HFFc6 (cell line): ENCODE measurements around the gene NSD1. TPM values are rescaled to one million over a fixed set of nuclear protein-coding genes. Genes with fewer than 3 reads are reported as not detected.
"Not testable (repeated sequence)": the region's sequence is repeated elsewhere in the genome, so short reads cannot be mapped to it uniquely, and the experiment has no call there.

ENCODE experiments used
- DNase-seq: peaks from one replicate; pipeline ENCODE4 v3.0.0-alpha.2; 2018
- H3K27ac Mint-ChIP-seq: 2 replicates; pipeline ENCODE4 v1.8.0; 2020; ENCODE audit warnings: mild to moderate bottlenecking, mixed read lengths
- H3K27me3 Mint-ChIP-seq: 2 replicates; pipeline ENCODE4 v1.8.0; 2021; ENCODE audit warnings: mild to moderate bottlenecking, moderate library complexity, mixed read lengths; ENCODE audit not compliant: insufficient read depth
- H3K36me3 Mint-ChIP-seq: 2 replicates; pipeline ENCODE4 v1.8.0; 2021; ENCODE audit warnings: low read depth, mixed read lengths
- H3K4me1 Mint-ChIP-seq: 2 replicates; pipeline ENCODE4 v1.8.0; 2020; ENCODE audit warnings: low read depth, mixed read lengths
- H3K4me3 Mint-ChIP-seq: 2 replicates; pipeline ENCODE4 v1.8.0; 2020; ENCODE audit warnings: mild to moderate bottlenecking, moderate library complexity, mixed read lengths
- H3K9me3 Mint-ChIP-seq: 2 replicates; pipeline ENCODE4 v1.8.0; 2020; ENCODE audit warnings: mild to moderate bottlenecking, mixed read lengths
- total RNA-seq, 6 experiments: library from RNA; stranded (reverse); fragmentation: NEBNext Ultra II Directional; extraction: Animal tissue kit (Norgen Biotek cat#: 25700); gene quantifications; 2 replicates in 1 of 6; 3 replicates in 5 of 6; pipeline ENCODE4 v1.2.3, GENCODE V29; 2021
- TF ChIP-seq, protein P1 (sequence below): fragments of 200-600 bp; sonication (generic); IDR thresholded peaks from 2 replicates; pipeline ENCODE4 v1.5.0; 2021; ENCODE audit warnings: antibody characterized with exemption, mild to moderate bottlenecking

Gene NSD1
- total RNA-seq, 6 experiments from 2014 or later: 42.6 to 56.4 (median 48.4) TPM

DNA sequence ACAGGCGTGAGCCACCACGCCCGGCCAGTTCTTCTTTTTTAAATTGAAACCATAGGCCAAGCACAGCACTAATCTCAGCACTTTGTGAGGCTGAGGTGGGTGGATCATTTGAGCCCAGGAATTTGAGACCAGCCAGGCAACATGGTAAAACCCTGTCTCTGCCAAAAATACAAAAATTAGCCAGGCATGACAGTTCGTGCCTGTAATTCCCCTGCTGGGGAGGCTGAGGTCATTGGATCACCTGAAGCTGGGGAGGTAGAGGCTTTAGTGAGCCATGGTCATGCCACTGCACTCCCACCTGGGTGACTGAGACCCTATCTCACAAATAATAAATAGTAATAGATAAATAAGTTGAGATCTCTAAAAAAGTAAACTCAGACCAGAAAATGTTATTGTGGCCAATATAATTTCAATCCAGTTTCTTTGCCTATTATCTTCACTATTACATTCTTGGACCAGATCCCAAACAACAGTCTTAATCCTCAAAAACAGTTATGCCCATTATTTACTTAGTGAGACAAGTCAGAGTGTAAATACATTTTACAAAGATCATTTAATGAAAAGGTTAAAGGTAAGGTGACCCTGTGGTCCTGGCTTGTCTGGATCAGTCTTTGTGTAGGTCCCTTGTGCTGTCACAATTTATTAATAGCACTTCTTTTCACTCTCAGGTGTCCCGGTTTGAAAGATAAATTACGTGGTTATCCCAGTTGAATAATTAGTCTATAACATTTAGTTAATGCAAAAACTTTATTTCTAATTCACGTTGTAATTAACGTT, 116.4 kb downstream of the NSD1 start:
- H3K36me3 Mint-ChIP-seq: peaks cover 36% of the 10 kb centered on the region
- TF ChIP-seq, protein P1, sequence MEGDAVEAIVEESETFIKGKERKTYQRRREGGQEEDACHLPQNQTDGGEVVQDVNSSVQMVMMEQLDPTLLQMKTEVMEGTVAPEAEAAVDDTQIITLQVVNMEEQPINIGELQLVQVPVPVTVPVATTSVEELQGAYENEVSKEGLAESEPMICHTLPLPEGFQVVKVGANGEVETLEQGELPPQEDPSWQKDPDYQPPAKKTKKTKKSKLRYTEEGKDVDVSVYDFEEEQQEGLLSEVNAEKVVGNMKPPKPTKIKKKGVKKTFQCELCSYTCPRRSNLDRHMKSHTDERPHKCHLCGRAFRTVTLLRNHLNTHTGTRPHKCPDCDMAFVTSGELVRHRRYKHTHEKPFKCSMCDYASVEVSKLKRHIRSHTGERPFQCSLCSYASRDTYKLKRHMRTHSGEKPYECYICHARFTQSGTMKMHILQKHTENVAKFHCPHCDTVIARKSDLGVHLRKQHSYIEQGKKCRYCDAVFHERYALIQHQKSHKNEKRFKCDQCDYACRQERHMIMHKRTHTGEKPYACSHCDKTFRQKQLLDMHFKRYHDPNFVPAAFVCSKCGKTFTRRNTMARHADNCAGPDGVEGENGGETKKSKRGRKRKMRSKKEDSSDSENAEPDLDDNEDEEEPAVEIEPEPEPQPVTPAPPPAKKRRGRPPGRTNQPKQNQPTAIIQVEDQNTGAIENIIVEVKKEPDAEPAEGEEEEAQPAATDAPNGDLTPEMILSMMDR: no peak
- H3K27ac Mint-ChIP-seq: no peak overlapping the region
- peaks cover 10% of the 10 kb centered on the region for H3K4me1 Mint-ChIP-seq
- no peak overlapping the region for H3K4me3 Mint-ChIP-seq
- no peak for DNase-seq
- peaks cover 3% of the 10 kb centered on the region; the same call in 1 of the 2 replicates for H3K27me3 Mint-ChIP-seq
- H3K9me3 Mint-ChIP-seq: no peaks in the 10 kb centered on the region

DNA sequence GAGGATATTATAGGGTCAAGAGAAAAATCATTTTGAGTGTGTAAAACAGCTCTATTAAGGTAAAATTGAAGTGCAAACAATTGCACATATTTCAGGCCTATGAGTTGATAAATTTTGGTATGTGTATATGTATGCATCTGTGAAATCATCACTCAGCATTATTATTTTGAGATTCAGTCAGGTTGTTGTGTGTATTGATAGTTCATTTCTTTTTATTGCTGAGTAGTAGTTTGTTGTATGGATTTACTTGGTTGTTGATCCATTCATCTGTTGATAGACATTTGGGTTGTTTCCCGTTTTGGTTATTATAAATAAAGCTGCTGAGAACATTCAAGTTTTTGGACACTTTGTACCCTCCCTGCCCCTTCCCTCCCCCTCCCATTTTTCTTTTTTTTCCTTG, 119.7 kb downstream of the NSD1 start:
- H3K4me1 Mint-ChIP-seq: peaks cover 14% of the 10 kb centered on the region
- peaks cover 35% of the 10 kb centered on the region for H3K36me3 Mint-ChIP-seq
- DNase-seq: no peak
- H3K4me3 Mint-ChIP-seq: no peak overlapping the region
- peaks cover 3% of the 10 kb centered on the region; the same call in 1 of the 2 replicates for H3K27me3 Mint-ChIP-seq
- TF ChIP-seq, protein P1: no peak
- no peaks in the 10 kb centered on the region for H3K9me3 Mint-ChIP-seq
- no peak overlapping the region for H3K27ac Mint-ChIP-seq

DNA sequence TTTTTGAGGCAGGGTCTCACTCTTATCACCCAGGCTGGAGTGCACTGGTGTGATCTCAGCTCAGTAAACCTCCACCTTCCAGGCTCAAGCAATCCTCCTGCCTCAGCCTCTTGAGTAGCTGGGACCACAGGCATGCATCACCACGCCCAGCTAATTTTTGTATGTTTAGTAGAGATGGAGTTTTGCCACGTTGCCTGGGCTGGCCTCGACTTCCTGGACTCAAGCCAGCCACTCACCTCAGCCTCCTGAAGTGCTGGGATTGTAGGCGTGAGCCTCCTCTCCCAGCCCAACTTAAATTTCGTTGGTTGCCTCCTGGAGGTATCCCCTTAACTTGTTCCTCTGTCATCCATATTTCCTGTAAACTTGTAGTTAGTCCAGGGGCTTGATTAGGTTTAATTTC, 122.7 kb downstream of the NSD1 start:
- Mint-ChIP-seq H3K27ac (peak overlapping the region; percentile 59; the same call in 1 of the 2 replicates), H3K4me3 (no peak overlapping the region), H3K27me3 (peaks cover 3% of the 10 kb centered on the region; the same call in 1 of the 2 replicates), H3K4me1 (peaks cover 14% of the 10 kb centered on the region), H3K9me3 (no peaks in the 10 kb centered on the region), H3K36me3 (peaks cover 39% of the 10 kb centered on the region)
- no peak for DNase-seq
- TF ChIP-seq, protein P1: no peak

DNA sequence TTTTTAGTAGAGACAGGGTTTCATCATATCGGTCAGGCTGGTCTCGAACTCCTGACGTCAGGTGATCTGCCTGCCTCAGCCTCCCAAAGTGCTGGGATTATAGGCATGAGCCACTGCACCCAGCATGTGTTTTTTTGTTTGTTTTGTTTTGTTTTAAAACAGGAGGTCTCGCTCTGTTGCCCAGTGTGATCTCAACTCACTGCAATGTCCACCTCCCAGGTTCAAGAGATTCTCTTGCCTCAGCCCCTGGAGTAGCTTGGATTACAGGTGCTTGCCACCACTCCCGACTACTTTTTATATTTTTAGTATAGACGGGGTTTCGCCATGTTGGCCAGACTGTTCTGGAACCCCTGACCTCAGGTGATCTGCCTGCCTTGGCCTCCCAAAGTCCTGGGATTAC, 125.1 kb downstream of the NSD1 start:
- not testable (repeated sequence) for H3K4me3 Mint-ChIP-seq, DNase-seq, H3K27ac Mint-ChIP-seq, H3K9me3 Mint-ChIP-seq, H3K27me3 Mint-ChIP-seq
- H3K36me3 Mint-ChIP-seq: peaks cover 41% of the 10 kb centered on the region
- H3K4me1 Mint-ChIP-seq: peaks cover 14% of the 10 kb centered on the region

DNA sequence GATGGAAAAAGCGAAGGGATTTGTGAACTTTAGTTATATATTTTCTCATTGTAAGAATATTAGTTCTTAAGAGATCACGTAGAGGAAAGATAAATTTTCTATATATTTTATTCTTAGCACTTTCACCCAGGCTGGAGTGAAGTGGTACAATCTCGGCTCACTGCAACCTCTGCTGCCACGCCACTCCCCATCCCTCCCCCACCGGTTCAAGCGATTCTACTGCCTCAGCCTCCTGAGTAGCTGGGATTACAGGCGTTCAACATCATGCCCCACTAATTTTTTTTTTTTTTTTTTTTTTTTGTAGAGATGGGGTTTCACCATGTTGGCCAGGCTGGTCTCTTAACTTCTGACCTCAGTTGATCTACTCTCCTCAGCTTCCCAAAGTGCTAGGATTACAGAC, 127.4 kb downstream of the NSD1 start:
- DNase-seq: no peak
- TF ChIP-seq, protein P1: no peak
- peaks cover 6% of the 10 kb centered on the region for H3K4me1 Mint-ChIP-seq
- H3K27me3 Mint-ChIP-seq: no peaks in the 10 kb centered on the region
- H3K4me3 Mint-ChIP-seq: no peak overlapping the region
- H3K36me3 Mint-ChIP-seq: peaks cover 44% of the 10 kb centered on the region
- H3K9me3 Mint-ChIP-seq: no peaks in the 10 kb centered on the region
- H3K27ac Mint-ChIP-seq: no peak overlapping the region

DNA sequence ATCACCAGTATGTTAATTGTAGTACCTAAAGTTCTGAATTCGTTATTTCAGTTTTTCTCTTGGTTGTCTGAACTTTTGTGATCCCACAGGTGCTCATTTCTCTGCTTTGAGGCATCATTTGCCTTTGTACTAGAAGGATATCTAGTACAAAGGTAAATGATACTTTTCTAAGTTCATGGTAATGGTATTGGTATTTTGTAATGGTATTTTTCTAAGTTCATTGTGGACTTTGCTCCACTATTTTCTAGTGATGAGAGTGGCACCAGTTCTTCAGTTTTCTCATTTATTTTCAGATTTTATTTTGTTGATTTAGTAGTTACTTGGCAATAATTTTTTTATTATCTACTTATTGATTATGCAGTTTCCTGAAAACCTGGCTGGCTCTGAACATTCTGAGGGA, 127.9 kb downstream of the NSD1 start:
- H3K4me1 Mint-ChIP-seq: 0 out of 2 replicates have a peak, but pooled peaks cover under 1% of the 10 kb centered on the region
- H3K27ac Mint-ChIP-seq: no peak overlapping the region
- TF ChIP-seq, protein P1: no peak
- no peaks in the 10 kb centered on the region for H3K27me3 Mint-ChIP-seq
- DNase-seq: no peak
- no peaks in the 10 kb centered on the region for H3K9me3 Mint-ChIP-seq
- no peak overlapping the region for H3K4me3 Mint-ChIP-seq
- H3K36me3 Mint-ChIP-seq: peaks cover 44% of the 10 kb centered on the region
